Muscle layer of duodenum (tissue), 2 donors: Measurements from ENCODE around the gene TGM1.
A peak's percentile ranks its signal among the peaks of the same experiment; 100 is the strongest.

Experiments used
- H3K27ac ChIP-seq: one replicate; pipeline ENCODE4 v1.7.0; 2013; ENCODE audit warnings: mild to moderate bottlenecking, low read length
- H3K27me3 ChIP-seq: one replicate; pipeline ENCODE4 v1.7.0; 2013; ENCODE audit warnings: low read depth, mild to moderate bottlenecking, control low read depth, low read length
- H3K36me3 ChIP-seq, 2 donors: one replicate each; pipeline ENCODE4 v1.7.0; 2013; ENCODE audit warnings: low read length in 2 of 2, control low read depth in 1 of 2, mild to moderate bottlenecking in 1 of 2; ENCODE audit not compliant: insufficient read depth in 2 of 2, control insufficient read depth in 1 of 2
- H3K4me1 ChIP-seq, 2 donors: one replicate each; pipeline ENCODE4 v1.7.0; 2013; ENCODE audit warnings: low read length in 2 of 2, mild to moderate bottlenecking in 2 of 2, control low read depth in 1 of 2, moderate library complexity in 1 of 2; ENCODE audit not compliant: insufficient read depth in 2 of 2, control insufficient read depth in 1 of 2
- H3K4me3 ChIP-seq, 2 donors: one replicate each; pipeline ENCODE4 v1.7.0; 2013; ENCODE audit warnings: low read length in 2 of 2, low read depth in 1 of 2, mild to moderate bottlenecking in 1 of 2
- H3K9me3 ChIP-seq, 2 donors: one replicate each; pipeline ENCODE4 v1.7.0; 2013; ENCODE audit warnings: low read length in 2 of 2, control low read depth in 1 of 2, mild to moderate bottlenecking in 1 of 2; ENCODE audit not compliant: control insufficient read depth in 1 of 2
- donor health status: healthy.

Gene TGM1

DNA sequence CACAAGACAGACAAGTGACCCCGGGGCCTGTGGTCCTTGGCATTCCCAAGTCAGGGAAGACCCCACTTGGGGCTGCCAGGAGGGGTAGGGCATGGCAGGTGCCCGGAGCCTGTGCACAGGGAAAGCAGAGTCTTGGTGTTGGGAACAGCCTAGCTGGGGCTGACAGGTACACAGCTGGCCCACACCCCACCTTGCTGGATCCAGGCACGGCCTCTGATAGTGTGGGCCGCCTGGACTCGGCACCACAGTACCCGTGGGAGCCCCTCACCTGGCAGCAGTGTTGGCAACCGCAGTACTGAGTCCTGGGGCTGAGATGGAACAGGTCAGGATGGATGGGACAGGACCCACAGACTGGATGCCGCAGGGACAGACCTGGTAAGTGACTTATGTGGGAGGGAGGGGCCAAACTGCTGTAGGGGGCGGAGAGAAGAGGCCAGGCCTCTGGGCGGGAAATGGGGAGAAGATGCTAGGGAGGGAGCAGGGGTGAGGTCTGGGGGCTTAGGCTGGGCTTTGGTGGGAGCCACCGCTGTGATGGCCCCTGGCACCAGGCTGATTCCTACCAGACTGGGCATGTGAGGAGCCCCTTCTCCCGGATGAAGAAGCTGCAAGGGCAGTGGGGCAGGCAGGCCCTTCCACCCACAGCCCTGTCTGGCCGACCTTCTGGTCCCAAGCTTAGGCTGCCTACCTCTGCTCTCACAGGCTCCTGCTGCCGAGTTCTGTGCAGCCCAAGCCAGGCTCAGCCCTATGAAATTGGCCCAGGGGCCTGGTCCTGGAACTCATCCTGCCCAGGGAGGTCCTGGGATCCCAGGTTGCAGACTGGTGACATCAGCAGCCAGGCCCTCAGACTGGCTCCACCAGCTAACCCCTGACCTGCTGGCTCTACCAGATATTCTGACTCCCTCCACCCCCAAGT lies at the start of gene TGM1:
TGM1 (minus strand) TSS at position 357 of the 913 bp plus-strand sequence. CDS start 825 bp downstream, outside the sequence.
- H3K27ac ChIP-seq, result no peak within 1 kb of the TSS
- H3K36me3 ChIP-seq, result peaks cover 18 to 29% of the 10 kb centered on the region in 2 donors
- H3K4me1 ChIP-seq, result no peaks in the 10 kb centered on the region
- no peak within 1 kb of the TSS for H3K4me3 ChIP-seq
- no peaks in the 10 kb centered on the region for H3K27me3 ChIP-seq
- no peaks in the 10 kb centered on the region for H3K9me3 ChIP-seq

DNA sequence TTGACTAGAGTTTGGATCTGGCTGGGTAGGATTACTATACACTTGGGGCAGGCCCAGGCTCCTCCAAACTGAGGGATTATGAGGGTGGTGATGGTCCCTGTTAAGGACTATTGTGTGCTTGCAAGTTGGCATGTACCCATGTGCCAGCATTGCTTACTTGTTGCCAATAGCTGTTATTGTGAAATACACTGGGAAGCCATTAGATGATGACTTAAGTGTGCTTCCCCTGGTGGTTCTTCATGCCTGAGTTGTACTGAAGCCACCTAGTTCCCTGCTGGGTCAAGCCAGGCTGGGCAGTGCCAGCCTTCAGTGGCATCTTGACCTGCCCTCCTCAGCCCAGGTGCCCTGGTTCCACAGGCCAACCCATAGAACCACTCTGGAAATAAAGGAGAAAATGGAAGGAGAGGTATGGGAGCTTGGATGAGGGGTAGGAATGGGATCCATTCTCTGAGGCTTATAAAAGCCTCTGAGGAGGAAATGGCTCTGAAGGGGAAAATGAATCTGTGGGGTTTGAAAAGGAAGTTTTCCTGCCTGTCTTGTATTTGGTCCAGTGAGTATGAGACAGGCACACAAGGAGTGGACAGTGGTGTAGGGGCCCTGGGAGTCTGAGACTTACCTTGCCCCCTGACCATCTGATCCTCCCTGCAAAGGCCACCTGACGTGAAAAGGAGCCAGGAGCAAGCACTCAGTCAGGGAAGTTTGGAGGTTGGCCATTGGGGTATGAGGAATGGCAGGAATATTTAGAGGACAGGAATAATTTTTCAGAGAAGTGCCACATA lies 49.0 kb upstream of the TGM1 start:
- Histone ChIP-seq H3K9me3 (no peaks in the 10 kb centered on the region), H3K4me1 (peaks cover 21 to 32% of the 10 kb centered on the region in 2 donors), H3K27me3 (no peaks in the 10 kb centered on the region), H3K36me3 (peaks cover 4 to 5% of the 10 kb centered on the region in 2 donors), H3K4me3 (peak overlapping the region; percentile 55 to 71), H3K27ac (peak overlapping the region; percentile 40)

- Histone ChIP-seq H3K4me3 (peak within 1 kb of the TSS; percentile 55 to 71), H3K36me3 (peaks cover 11 to 16% of the 10 kb centered on the region in 2 donors), H3K4me1 (peaks cover 21 to 22% of the 10 kb centered on the region in 2 donors), H3K27ac (peak within 1 kb of the TSS; percentile 40), H3K9me3 (no peaks in the 10 kb centered on the region), H3K27me3 (no peaks in the 10 kb centered on the region)
Measured at GRCh38 chr14:24310646-24311604, 47.9 kb upstream of the TGM1 start, which contains the start of gene LTB4R. LTB4R (plus strand) TSS chr14:24311502; CDS start chr14:24315652, 4,150 bp downstream.

GRCh38 chr14:24310265-24310645 lies 47.3 kb upstream of the TGM1 start:
- Histone ChIP-seq H3K27me3 (no peaks in the 10 kb centered on the region), H3K9me3 (no peaks in the 10 kb centered on the region), H3K36me3 (peaks cover 18 to 23% of the 10 kb centered on the region in 2 donors), H3K4me1 (peaks cover 21% of the 10 kb centered on the region in 2 donors), H3K27ac (no peak overlapping the region), H3K4me3 (peak overlapping the region; percentile 31 to 71)

DNA sequence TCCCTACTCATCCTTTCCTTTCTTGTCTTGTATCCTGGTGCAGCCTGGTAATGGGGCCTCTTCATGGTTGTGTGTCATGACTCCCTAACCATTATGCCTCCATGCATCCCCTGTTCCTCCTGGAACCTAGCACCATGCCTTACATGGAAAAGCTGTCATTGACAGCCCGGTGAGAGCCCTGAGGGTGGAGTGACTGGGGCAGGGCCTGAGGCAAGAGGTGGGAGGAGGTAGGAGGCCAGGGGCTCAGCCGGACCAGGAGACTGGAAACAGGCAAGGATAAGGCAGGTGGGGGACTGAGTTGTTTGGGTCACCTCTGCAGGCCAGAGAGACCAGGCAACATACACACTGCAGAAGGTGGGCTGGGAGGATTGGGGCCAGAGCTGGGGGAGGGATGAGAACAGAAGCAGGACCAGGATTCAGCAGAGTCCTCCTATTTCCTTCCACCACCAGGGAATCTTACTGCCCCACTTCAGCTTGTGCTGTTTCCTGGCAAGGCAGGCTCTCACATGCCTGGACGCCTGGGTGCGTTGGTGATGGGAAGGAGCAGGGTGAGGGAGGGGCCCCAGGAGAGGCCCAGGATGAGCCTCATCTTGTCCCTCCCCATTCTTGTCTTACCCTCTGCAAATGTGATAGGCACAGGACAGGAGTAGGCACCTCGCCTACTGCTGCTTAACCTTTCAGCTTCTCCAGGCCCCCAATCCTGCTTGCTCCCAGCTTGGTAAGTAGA lies 46.7 kb upstream of the TGM1 start, which contains the start of gene LTB4R2:
LTB4R2 (plus strand) TSS at position 603 of the 727 bp plus-strand sequence. CDS start 525 bp downstream, outside the sequence.
- peaks cover 21% of the 10 kb centered on the region in 2 donors for H3K4me1 ChIP-seq
- H3K4me3 ChIP-seq, result peak within 1 kb of the TSS; percentile 31 to 71
- no peaks in the 10 kb centered on the region for H3K9me3 ChIP-seq
- H3K27me3 ChIP-seq, result no peaks in the 10 kb centered on the region
- H3K27ac ChIP-seq, result no peak within 1 kb of the TSS
- peaks cover 23 to 28% of the 10 kb centered on the region in 2 donors for H3K36me3 ChIP-seq

- Histone ChIP-seq H3K9me3 (no peaks in the 10 kb centered on the region), H3K27ac (peak overlapping the region; percentile 72), H3K4me3 (no peak overlapping the region), H3K4me1 (peaks cover 12 to 21% of the 10 kb centered on the region in 2 donors), H3K36me3 (peaks cover 35 to 40% of the 10 kb centered on the region in 2 donors), H3K27me3 (no peaks in the 10 kb centered on the region)
Measured at GRCh38 chr14:24308342-24309124, 45.6 kb upstream of the TGM1 start.

- Histone ChIP-seq H3K27ac (peak within 1 kb of the TSS; percentile 72), H3K4me1 (peaks cover 12 to 21% of the 10 kb centered on the region in 2 donors)
Measured at GRCh38 chr14:24307575-24308341, 44.8 kb upstream of the TGM1 start, which contains the start of gene CIDEB. CIDEB (minus strand) TSS chr14:24307977; CDS start chr14:24307858, 119 bp downstream.

GRCh38 chr14:24307156-24307574 lies 44.2 kb upstream of the TGM1 start:
- H3K27me3 ChIP-seq, result no peaks in the 10 kb centered on the region
- peak overlapping the region; percentile 72 for H3K27ac ChIP-seq
- H3K4me3 ChIP-seq, result peak overlapping the region in 1 of 2 donors; percentile 40
- no peaks in the 10 kb centered on the region for H3K9me3 ChIP-seq
- H3K36me3 ChIP-seq, result peaks cover 46 to 54% of the 10 kb centered on the region in 2 donors
- H3K4me1 ChIP-seq, result peaks cover 12 to 21% of the 10 kb centered on the region in 2 donors

More at GRCh38 chr14:24307575-24308341, 44.8 kb upstream of the TGM1 start, which contains the start of gene CIDEB:
- Histone ChIP-seq H3K36me3 (peaks cover 40 to 48% of the 10 kb centered on the region in 2 donors), H3K9me3 (no peaks in the 10 kb centered on the region), H3K27me3 (no peaks in the 10 kb centered on the region), H3K4me3 (peak within 1 kb of the TSS in 1 of 2 donors; percentile 40)

DNA sequence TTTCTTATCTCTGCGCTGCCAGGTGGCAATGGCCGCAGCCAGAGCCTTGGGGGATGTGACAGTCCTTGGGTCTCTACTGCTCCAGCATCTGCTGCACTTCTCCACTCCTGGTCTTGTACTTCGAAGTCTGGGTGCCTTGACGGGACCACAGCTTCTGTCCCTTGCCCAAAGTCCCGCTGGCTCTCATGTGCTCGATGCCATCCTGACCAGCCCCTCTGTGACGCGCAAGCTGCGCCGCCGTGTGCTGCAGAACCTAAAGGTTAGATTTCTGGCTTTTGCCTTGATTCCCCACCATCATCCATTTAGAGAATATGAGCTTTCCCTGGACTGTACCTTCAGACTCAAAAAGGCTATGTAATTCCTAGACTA lies 41.0 kb upstream of the TGM1 start:
- H3K27me3 ChIP-seq, result no peaks in the 10 kb centered on the region
- H3K27ac ChIP-seq, result peak overlapping the region; percentile 54
- peaks cover 52 to 63% of the 10 kb centered on the region in 2 donors for H3K36me3 ChIP-seq
- no peaks in the 10 kb centered on the region for H3K9me3 ChIP-seq
- no peak overlapping the region for H3K4me3 ChIP-seq
- H3K4me1 ChIP-seq, result peaks cover 12 to 20% of the 10 kb centered on the region in 2 donors
